Natural killer cell (primary cell): Measurements from ENCODE around the gene PGC. TPM values are rescaled to one million over a fixed set of nuclear protein-coding genes. Genes with fewer than 3 reads are reported as not detected.
A peak's percentile ranks its signal among the peaks of the same experiment; 100 is the strongest.

Source experiments
- ATAC-seq, 3 donors: fragments of 150-1000 bp in 2 of 3; fragments of 200-7000 bp in 1 of 3; cut with Tn5 transposase; 1 replicate in 1 of 3; 2 replicates in 2 of 3; pipeline ENCODE4 v1.10.0; 2021; ENCODE audit warnings: mild to moderate bottlenecking in 2 of 3, moderate library complexity in 2 of 3
- DNase-seq, 2 donors: peaks; one replicate each; pipeline versions ENCODE4 v3.0.0 to v3.0.0-alpha.2; 2013 to 2021; ENCODE audit warnings: mixed read lengths in 1 of 2
- H3K27ac ChIP-seq: one replicate; pipeline ENCODE4 v1.5.1; 2013; ENCODE audit warnings: mild to moderate bottlenecking, low read length
- H3K27me3 ChIP-seq: one replicate; pipeline ENCODE4 v1.6.1; 2013; ENCODE audit warnings: low read length; ENCODE audit not compliant: control insufficient read depth, insufficient read depth
- H3K36me3 ChIP-seq: one replicate; pipeline ENCODE4 v1.6.1; 2013; ENCODE audit warnings: low read length; ENCODE audit not compliant: control insufficient read depth, insufficient read depth
- H3K4me1 ChIP-seq: one replicate; pipeline ENCODE4 v1.6.1; 2013; ENCODE audit warnings: low read length; ENCODE audit not compliant: control insufficient read depth, insufficient read depth
- H3K4me3 ChIP-seq: one replicate; pipeline ENCODE4 v1.5.1; 2013; ENCODE audit warnings: low read length
- H3K9me3 ChIP-seq: one replicate; pipeline ENCODE4 v1.6.1; 2013; ENCODE audit warnings: low read length; ENCODE audit not compliant: control insufficient read depth, insufficient read depth
- H3K27ac Mint-ChIP-seq, 2 donors: one replicate each; pipeline ENCODE4 v1.8.0; 2022; ENCODE audit warnings: mild to moderate bottlenecking in 2 of 2, mixed read lengths in 2 of 2, moderate library complexity in 1 of 2
- H3K27me3 Mint-ChIP-seq, 2 donors: one replicate each; pipeline ENCODE4 v1.8.0; 2022; ENCODE audit warnings: low read depth in 2 of 2, mixed read lengths in 2 of 2
- H3K36me3 Mint-ChIP-seq: one replicate; pipeline ENCODE4 v1.8.0; 2022; ENCODE audit warnings: mixed read lengths
- H3K4me1 Mint-ChIP-seq, 2 donors: one replicate each; pipeline ENCODE4 v1.8.0; 2022; ENCODE audit warnings: mixed read lengths in 2 of 2
- H3K4me3 Mint-ChIP-seq: one replicate; pipeline ENCODE4 v1.8.0; 2022; ENCODE audit warnings: mild to moderate bottlenecking, moderate library complexity, mixed read lengths
- H3K9me3 Mint-ChIP-seq, 2 donors: one replicate each; pipeline ENCODE4 v1.8.0; 2022; ENCODE audit warnings: mixed read lengths in 2 of 2
- WGBS: methylation state at CpG from one replicate; pipeline ENCODE4 v1.1.7; 2013; ENCODE audit warnings: missing lambda C conversion rate; ENCODE audit not compliant: insufficient coverage; 5-methylcytosine and 5-hydroxymethylcytosine counted together
- intact Hi-C: fragments of 100-400 bp; cut with micrococcal nuclease; formaldehyde crosslinking; loops from one replicate; pipeline ENCODE4 v1.14.2; 2022
- total RNA-seq, 4 donors: library from RNA; stranded (reverse); fragments of 120-200 nt in 1 of 4; gene quantifications; one replicate each; pipeline versions ENCODE4 v1.2.3 to v1.2.4, GENCODE V29; 2013 to 2022
- TF ChIP-seq, protein P1 (sequence below): fragments of 200-600 bp; IDR thresholded peaks from one replicate; pipeline ENCODE4 v1.8.0; 2022; ENCODE audit warnings: antibody characterized with exemption

The PGC gene
- total RNA-seq, 3 donors from 2014 or later (not counting 1 experiment from before 2014, with no cell fraction given) = not detected

DNA sequence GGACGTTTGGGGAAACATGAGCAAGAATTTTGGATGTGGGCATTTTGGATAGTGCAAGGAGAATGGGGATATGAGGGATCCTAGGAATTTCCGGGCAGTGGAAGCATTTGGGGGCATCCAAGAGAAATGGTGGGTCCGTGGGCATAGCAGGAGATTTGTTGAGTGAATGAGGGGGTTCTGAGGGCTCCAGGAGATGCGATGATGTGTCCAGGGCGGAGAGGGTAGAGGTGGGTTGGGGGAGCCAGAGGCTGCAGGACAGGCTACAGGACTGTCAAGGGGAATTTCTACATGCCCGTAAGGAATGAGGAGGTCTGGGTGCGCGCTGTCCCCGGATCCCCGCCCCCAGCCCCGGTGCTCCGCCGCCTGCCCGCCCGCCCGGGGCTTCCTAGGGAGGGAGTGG is 32.1 kb upstream of the PGC start:
- WGBS = 7% methylated on average over 16 of the region's 16 CpGs
- H3K4me3 ChIP-seq = peak overlapping the region; percentile 37
- H3K27ac ChIP-seq = no peak overlapping the region

DNA sequence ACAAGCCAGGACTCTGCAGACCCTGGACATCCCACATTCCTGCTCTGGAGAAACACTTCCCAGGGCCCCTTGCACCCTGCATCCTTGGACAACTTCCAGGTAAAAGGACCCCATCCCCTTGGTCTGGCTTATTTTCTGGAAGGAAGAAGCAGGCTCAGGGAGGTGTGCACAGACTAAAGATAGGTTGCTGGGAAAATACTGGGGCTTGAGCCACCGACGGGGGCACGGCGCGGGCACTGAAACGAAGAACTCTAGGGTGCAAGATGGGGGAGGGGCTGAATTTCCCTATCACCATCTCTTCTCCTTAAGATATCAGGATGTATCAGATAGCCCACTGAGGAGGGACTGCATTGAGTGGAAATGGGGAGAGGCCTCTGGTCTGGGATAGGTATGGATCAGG is 31.7 kb upstream of the PGC start:
- peak overlapping the region in 1 of 2 donors; percentile 80 for H3K27ac Mint-ChIP-seq

More for the DNA sequence above, 32.1 kb upstream of the PGC start:
- H3K27me3 ChIP-seq = no peaks in the 10 kb centered on the region
- TF ChIP-seq, protein P1, sequence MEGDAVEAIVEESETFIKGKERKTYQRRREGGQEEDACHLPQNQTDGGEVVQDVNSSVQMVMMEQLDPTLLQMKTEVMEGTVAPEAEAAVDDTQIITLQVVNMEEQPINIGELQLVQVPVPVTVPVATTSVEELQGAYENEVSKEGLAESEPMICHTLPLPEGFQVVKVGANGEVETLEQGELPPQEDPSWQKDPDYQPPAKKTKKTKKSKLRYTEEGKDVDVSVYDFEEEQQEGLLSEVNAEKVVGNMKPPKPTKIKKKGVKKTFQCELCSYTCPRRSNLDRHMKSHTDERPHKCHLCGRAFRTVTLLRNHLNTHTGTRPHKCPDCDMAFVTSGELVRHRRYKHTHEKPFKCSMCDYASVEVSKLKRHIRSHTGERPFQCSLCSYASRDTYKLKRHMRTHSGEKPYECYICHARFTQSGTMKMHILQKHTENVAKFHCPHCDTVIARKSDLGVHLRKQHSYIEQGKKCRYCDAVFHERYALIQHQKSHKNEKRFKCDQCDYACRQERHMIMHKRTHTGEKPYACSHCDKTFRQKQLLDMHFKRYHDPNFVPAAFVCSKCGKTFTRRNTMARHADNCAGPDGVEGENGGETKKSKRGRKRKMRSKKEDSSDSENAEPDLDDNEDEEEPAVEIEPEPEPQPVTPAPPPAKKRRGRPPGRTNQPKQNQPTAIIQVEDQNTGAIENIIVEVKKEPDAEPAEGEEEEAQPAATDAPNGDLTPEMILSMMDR = no peak
- Mint-ChIP-seq H3K27ac (peak overlapping the region in 1 of 2 donors; percentile 80), H3K4me1 (peaks cover 7 to 22% of the 10 kb centered on the region in 2 donors), H3K36me3 (peaks cover 8% of the 10 kb centered on the region), H3K4me3 (peak overlapping the region; percentile 89), H3K27me3 (peaks cover 0 to 3% of the 10 kb centered on the region in 2 donors), H3K9me3 (no peaks in the 10 kb centered on the region)
- no peak for ATAC-seq
- no peaks in the 10 kb centered on the region for H3K9me3 ChIP-seq
- H3K4me1 ChIP-seq = peaks cover 17% of the 10 kb centered on the region
- no peak for DNase-seq
- intact Hi-C loops = no loop called here
- peaks cover 11% of the 10 kb centered on the region for H3K36me3 ChIP-seq

DNA sequence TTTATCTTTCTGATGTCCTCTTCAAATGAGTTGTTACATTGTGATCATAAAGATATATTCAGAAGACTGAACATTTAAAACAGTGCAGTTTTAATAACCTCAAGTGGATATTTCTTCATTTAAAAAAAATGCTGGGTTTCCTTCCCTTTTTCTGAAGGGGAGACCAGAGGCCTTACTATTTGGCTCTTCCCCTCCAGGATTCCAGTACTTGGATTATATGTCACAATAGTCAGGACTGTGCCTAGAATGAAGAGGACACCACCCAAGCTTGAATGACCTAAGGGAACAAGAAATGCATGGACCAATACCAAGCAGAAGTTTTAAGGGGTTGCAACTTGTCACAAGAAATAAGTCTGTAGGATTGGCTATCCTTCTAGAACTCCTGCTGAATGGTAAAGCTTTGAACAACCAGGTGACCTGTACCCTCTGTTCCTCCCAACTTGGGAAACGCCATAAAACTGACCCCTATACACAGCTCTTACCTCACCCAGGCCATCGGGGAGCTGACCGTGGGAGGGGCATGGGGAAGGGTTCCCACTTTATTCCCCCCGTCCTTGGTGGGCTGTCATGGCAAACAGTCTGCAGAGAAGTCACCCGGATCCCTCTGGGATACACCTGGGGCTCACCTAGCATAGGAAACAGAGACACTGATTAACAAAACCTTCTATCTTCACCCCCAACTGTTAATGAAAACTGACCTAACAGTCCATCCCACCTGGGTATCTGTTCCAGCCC is 30.5 kb upstream of the PGC start:
- Mint-ChIP-seq H3K27ac (no peak overlapping the region), H3K4me1 (peaks cover 7 to 22% of the 10 kb centered on the region in 2 donors), H3K36me3 (peaks cover 13% of the 10 kb centered on the region), H3K27me3 (peaks cover 0 to 3% of the 10 kb centered on the region in 2 donors), H3K4me3 (peak overlapping the region; percentile 89), H3K9me3 (no peaks in the 10 kb centered on the region)
- intact Hi-C loops = no loop called here
- H3K36me3 ChIP-seq = peaks cover 17% of the 10 kb centered on the region
- DNase-seq (no peak), ATAC-seq (no peak)
- TF ChIP-seq, protein P1 = no peak
- H3K27ac ChIP-seq = no peak overlapping the region
- no peaks in the 10 kb centered on the region for H3K9me3 ChIP-seq
- no peak overlapping the region for H3K4me3 ChIP-seq
- WGBS = 91% methylated on average over 5 of the region's 5 CpGs
- H3K4me1 ChIP-seq = peaks cover 17% of the 10 kb centered on the region
- H3K27me3 ChIP-seq = no peaks in the 10 kb centered on the region

More for the DNA sequence above, 31.7 kb upstream of the PGC start:
- Mint-ChIP-seq H3K4me3 (peak overlapping the region; percentile 89), H3K36me3 (peaks cover 12% of the 10 kb centered on the region), H3K27me3 (peaks cover 0 to 3% of the 10 kb centered on the region in 2 donors), H3K9me3 (no peaks in the 10 kb centered on the region), H3K4me1 (peaks cover 7 to 22% of the 10 kb centered on the region in 2 donors)
- H3K9me3 ChIP-seq = no peaks in the 10 kb centered on the region
- H3K27ac ChIP-seq = no peak overlapping the region
- no peak overlapping the region for H3K4me3 ChIP-seq
- TF ChIP-seq, protein P1 = no peak
- intact Hi-C loops = no loop called here
- DNase-seq (no peak), ATAC-seq (no peak)
- H3K27me3 ChIP-seq = no peaks in the 10 kb centered on the region
- peaks cover 14% of the 10 kb centered on the region for H3K36me3 ChIP-seq
- peaks cover 17% of the 10 kb centered on the region for H3K4me1 ChIP-seq
- WGBS = 80% methylated on average over 2 of the region's 6 CpGs
